ENCODE results near the gene RNF146. TPM values are rescaled to one million over a fixed set of nuclear protein-coding genes. Genes with fewer than 3 reads are reported as not detected.

The RNF146 gene
- total and polyA plus RNA-seq, 9 of the 15 experiments (the other 6 are each of a cell fraction or from before 2014, with no cell fraction given): 8.4 to 30.5 (median 17.5) TPM

GRCh38 chr6:127266892-127267645 lies 405 bp downstream of the RNF146 start (continued):
- TF ChIP-seq DDX20 (tag; IDR thresholded peaks at IDR 0.05; ENCODE audit: low read depth) (no peak), ESRRB (CRISPR knock-in tag; IDR thresholded peaks at IDR 0.05; ENCODE audit: borderline replicate concordance) (no peak), ZNF445 (CRISPR knock-in tag; IDR thresholded peaks at IDR 0.05; ENCODE audit: low read depth) (no peak), POLR2G (IDR thresholded peaks at IDR 0.05; ENCODE audit: low read depth, low read length) (peak; percentile 97), THAP12 (CRISPR knock-in tag; IDR thresholded peaks at IDR 0.05) (peak; percentile 59; the same call in 1 of the 2 replicates), RB1 (IDR thresholded peaks at IDR 0.05; ENCODE audit: low read depth) (peak; percentile 65; the same call in 1 of the 2 replicates), GTF2E2 (tag; IDR thresholded peaks at IDR 0.05) (peak; percentile 51), ZNF696 (CRISPR knock-in tag; conservative IDR thresholded peaks at IDR 0.05) (no peak), ZNF232 (CRISPR knock-in tag; IDR thresholded peaks at IDR 0.05) (peak; percentile 70; the same call in 1 of the 2 replicates), RBM15 (IDR thresholded peaks at IDR 0.05; ENCODE audit: insufficient read depth, low read length) (no peak), ZNF239 (CRISPR knock-in tag; IDR thresholded peaks at IDR 0.05) (no peak), NFATC3 (IDR thresholded peaks at IDR 0.05) (no peak), KAT2B (IDR thresholded peaks at IDR 0.05; ENCODE audit: low read depth, low read length) (no peak), MTA3 (IDR thresholded peaks at IDR 0.05; ENCODE audit: borderline replicate concordance) (peak; percentile 30; the same call in 1 of the 2 replicates), ZNF12 (CRISPR knock-in tag; IDR thresholded peaks at IDR 0.05) (0 out of 2 replicates have a peak, but pooled peaks have one; percentile 32), ZNF75A (CRISPR knock-in tag; IDR thresholded peaks at IDR 0.05) (no peak), PHF20 (IDR thresholded peaks at IDR 0.05; ENCODE audit: partially characterized antibody) (peak; percentile 50), CBX3 (IDR thresholded peaks at IDR 0.05; ENCODE audit: borderline replicate concordance in 1 of 2, low read length in 2 of 2) (peak in 1 of 2 experiments; percentile 39; a peak in 1 of 3 replicates), ELF1 (tag; IDR thresholded peaks at IDR 0.05) (peak; percentile 29), FOXA3 (CRISPR knock-in tag; conservative IDR thresholded peaks at IDR 0.05 in 1 of 2, IDR thresholded peaks at IDR 0.05 in 1 of 2) (0 out of 4 replicates have a peak, but pooled peaks of 1 of the 2 experiments have one; percentile 22), ATF3 (IDR thresholded peaks at IDR 0.05) (no peak), ATF3 (CRISPR knock-in tag; conservative IDR thresholded peaks at IDR 0.05) (no peak), POLR2B (IDR thresholded peaks at IDR 0.05; ENCODE audit: low read depth, partially characterized antibody) (peak; percentile 68), TAF7 (tag; IDR thresholded peaks at IDR 0.05) (peak; percentile 21; the same call in 1 of the 2 replicates), MLLT1 (IDR thresholded peaks at IDR 0.05) (no peak; a peak in 1 of 4 replicates)
